ENCODE data around the gene YEATS2. TPM values are rescaled to one million over a fixed set of nuclear protein-coding genes. Genes with fewer than 3 reads are reported as not detected.
A peak's percentile ranks its signal among the peaks of the same experiment; 100 is the strongest.

Gene YEATS2
- total RNA-seq, 1 experiment from 2014 or later, result 29.2 TPM

- no peak for DNase-seq (ENCODE audit: low read depth)
Observed at GRCh38 chr3:183828538-183828870, 130.9 kb downstream of the YEATS2 start.

DNA sequence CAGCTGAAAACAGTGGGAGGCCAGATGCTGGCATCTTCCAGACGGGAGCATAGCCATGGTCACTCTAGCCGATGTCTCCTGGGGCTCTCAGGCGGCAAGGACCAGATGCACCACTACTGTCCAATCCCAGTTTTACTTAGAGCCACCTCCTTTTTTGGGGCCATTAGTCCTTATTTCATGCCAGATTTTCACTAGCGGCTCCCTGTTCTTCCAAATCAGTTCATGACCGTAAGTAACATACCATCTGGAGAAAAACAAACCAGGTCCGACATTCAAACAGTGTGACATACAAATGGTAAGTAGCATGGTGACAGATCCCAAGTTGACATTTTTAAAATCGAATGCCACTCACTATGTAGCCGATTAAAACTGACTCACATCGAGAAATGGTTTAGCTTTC is 131.9 kb downstream of the YEATS2 start:
- DNase-seq (ENCODE audit: low read depth), result no peak

DNA sequence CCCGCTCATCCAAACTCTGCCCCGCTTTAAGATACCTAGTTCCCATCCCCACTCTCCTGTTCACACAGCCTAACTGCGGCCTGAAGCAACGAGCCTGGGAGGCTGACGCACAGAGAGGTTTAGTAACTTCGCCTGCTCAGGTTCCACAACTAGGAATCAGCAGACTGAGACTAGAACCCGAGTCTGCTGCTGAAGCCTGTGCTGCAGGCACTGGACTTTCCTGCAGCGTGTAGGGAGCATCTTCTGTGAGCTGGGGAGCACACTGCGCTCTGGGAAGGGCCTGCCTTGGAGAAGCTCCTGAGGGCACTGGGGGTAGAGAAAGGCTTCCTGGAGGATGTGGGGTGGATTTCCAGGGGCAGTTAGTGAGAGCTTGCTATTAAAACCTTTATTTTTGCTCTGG is 132.6 kb downstream of the YEATS2 start:
- no peak for DNase-seq (ENCODE audit: low read depth)

GRCh38 chr3:183833516-183833915 is 135.9 kb downstream of the YEATS2 start:
- no peak for DNase-seq (ENCODE audit: low read depth)

- no peak for DNase-seq (ENCODE audit: low read depth)
Observed at GRCh38 chr3:183837390-183837789, 139.8 kb downstream of the YEATS2 start.

GRCh38 chr3:183837894-183838293 is 140.3 kb downstream of the YEATS2 start:
- DNase-seq (ENCODE audit: low read depth), result no peak

GRCh38 chr3:183839751-183840150 is 142.2 kb downstream of the YEATS2 start:
- DNase-seq (ENCODE audit: low read depth), result no peak

DNA sequence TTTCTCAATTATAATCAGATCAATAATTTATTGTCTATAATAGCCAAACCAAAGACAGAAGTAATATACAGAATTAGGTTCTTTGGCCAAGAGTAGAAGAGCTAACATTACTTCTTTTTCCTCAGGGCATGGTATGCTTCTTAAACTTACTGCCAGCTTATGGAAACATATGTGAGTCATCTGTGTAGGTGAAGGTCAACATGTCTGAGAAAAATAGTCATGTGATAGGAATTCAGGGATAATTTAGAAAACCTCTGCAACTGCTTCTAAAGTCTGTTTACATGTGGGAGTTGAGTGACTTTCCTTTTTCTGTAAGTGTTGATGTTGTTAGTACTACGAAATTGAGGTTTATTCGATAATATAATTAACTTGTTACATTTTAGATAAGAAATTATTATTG is 147.0 kb downstream of the YEATS2 start:
- DNase-seq (ENCODE audit: low read depth), result peak; percentile 68

GRCh38 chr3:183845090-183845489 is 147.5 kb downstream of the YEATS2 start:
- DNase-seq (ENCODE audit: low read depth), result no peak

DNA sequence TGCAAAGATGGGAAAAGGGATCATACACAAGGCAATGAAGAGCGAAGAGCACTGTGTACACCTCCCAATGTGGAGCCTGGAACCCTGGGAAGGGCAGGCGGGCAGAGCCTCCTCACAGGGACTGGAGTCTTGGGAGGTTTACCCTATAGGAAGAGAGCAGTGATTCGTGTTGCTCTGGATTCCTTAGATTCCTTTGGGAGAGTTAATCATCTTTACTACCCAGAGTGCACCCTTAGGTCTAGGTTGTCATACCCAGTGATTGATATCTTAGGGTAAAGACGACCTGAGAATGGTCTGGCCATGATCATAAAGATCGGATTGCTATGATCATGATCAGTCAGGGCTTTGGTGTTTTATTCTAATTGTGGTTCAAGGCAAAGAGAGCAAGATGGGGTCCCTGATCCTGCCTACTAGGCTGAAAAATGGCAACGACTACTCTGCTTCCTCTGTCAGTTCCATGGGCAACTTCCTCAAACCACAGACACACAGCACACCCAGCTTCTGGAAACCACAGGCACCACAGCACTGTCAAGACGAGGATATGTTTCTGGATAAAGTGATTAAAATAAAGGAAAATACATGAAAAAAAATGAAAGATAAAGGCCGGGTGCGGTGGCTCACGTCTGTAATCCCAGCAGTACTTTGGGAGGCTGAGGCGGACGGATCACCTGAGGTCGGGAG is 148.2 kb downstream of the YEATS2 start:
- peak; percentile 21 for DNase-seq (ENCODE audit: low read depth)

DNA sequence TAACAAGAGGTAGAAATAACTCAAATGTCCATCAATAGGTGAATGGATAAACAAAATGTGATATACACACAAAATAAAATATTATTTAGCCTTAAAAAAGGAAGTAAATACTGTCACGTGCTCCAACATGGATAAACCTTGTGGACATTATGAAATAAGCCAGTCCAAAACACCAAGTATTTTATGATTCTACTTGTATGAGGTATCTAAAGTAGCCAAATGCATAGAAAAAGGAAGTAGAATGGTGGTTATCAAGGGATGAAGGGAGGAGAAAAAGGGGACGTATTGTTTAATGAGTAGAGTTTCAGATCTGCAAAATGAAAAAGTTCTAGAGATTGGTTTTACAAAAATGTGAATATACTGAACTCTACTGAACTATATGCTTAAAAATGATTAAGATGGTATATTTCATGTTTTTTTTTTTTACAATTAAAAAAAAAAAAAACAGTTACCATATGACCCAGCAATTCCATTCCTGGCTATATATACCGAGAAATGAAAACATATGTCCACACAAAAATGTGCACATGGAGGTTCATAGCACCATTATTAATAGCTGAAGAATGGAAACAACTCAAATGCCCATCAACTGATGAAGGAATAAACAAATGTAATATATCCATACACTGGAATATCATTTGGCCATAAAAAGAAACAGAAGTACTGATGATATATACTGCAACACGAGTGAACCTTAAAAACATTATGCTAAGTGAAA is 156.9 kb downstream of the YEATS2 start:
- DNase-seq (ENCODE audit: low read depth), result no peak

- peak; percentile 12 for DNase-seq (ENCODE audit: low read depth)
Observed at GRCh38 chr3:183857863-183858262, 160.3 kb downstream of the YEATS2 start.

Other genes starting within 250 kb of the YEATS2 start
- gene KLHL6, start 142.1 kb upstream of the YEATS2 start, total RNA-seq (2014; rRNA removed), result not detected in 2 replicates
- gene KLHL24, start 62.2 kb upstream of the YEATS2 start, total RNA-seq (2014; rRNA removed), result 15.3 and 20.3 TPM in 2 replicates
- 3.1 and 4.6 TPM in 2 replicates for gene MAP6D1, start 127.8 kb downstream of the YEATS2 start, total RNA-seq (2014; rRNA removed)
- gene PARL, start 187.1 kb downstream of the YEATS2 start, total RNA-seq (2014; rRNA removed), result 38.5 and 54.2 TPM in 2 replicates

Measured in LHCN-M2 (cell line).